Stimulated activated CD4-positive, alpha-beta T cell treated with anti-CD3 and anti-CD28 coated beads, TNF-alpha, amount 100 ng/mL, for 24 hours (primary cell): ENCODE measurements around the gene BBS2.
A peak's percentile ranks its signal among the peaks of the same experiment; 100 is the strongest.
"Not testable (repeated sequence)": the region's sequence is repeated elsewhere in the genome, so short reads cannot be mapped to it uniquely, and the experiment has no call there.

Source experiments
- DNase-seq, 3 experiments: peaks; one replicate each; pipeline ENCODE4 v3.0.0-alpha.2; 2020; ENCODE audit warnings: low read depth in 3 of 3

BBS2 gene

DNA sequence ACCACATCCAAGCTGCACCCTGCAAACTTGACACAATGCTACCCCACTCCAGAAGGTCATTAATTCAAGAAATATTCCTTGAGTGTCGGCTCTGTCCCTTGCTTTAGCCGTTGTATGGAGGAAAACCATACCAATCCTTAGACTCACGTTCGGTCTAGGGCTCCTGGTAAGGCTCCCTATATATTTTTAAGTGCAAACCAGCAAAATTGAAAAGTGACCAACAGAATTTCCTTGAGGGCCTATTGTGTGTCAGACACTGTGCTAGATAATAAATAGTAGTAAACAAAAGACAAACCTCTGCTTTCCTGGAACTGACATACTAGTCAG is 390 bp upstream of the BBS2 start:
- no peak for DNase-seq

DNA sequence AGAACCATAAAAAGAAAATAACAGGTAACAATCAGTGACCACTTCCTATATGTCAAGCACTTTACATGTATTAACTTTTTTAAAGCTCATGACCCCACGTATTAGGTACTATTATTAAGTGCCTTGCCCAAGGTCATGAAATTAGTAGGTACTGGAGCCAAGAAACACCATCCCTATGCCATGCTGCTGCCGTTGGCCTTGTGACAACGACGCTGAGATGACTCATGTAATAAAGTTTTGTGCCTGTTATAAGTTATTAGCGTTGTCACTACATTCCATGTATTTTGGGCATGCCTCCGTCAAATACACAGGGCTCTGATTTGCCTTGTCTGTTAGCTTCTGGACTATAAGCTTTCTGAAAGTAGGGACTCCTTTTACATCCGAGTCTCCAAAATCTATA is 1.4 kb downstream of the BBS2 start:
- DNase-seq: no peak

DNA sequence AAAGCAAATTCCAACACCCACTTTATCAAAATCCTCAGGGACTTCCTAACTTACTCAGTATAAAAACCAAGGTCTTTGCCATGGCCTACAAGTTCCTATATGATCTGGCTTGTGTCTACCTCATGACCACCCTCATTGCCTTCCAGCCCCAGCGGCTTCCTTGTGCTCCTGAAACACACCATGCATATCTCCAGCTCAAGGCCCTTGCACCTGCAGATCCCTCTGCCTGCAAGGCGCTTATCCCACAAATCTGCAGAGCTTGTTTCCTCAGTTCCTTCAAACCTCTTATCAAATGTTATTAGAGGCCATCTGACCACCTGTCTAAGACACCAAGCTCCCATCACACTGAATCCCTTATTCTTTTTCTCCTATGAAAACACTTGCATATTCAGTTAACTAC is 2.6 kb downstream of the BBS2 start:
- no peak for DNase-seq

DNA sequence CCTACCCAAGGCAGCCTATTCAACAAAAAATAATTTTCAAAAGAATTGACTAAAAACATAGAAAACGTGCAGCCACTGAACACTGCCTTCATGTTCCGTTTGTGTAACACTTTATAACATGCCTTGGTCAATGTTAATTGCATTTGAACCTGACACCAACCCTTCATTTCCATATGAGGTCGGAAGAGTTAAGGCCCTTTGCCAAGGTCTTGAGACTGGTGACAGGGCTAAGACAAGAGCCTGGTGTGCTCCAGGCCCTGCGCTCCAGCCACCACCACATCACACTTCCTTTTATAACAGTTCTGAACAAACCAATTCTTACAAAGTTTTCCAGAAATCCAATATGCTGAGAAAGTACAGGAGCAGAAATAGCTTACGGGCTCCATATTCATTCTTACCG is 4.2 kb downstream of the BBS2 start:
- DNase-seq: no peak

DNA sequence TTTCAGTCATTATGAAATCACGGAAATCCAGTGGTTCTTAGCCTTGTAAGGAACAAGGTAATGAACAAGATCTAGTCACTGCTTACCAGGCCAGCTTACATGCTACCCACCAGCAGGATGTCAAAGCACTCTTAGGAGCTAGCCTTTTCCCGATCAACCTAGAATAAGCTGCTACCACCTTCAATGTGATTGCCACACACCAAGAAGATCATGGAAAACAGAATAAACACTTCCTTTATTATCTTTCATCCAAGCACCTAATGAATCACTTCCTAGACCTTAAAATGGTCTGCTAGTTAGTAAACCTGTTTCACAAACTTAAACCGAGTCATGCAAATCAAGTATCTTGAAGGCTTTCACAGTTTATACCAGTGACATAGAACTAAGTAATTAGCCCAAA is 5.0 kb downstream of the BBS2 start:
- DNase-seq: no peak

- peak in 2 of 3 experiments; percentile 2 to 9 for DNase-seq
Observed at GRCh38 chr16:56513972-56514371, 5.9 kb downstream of the BBS2 start.

DNA sequence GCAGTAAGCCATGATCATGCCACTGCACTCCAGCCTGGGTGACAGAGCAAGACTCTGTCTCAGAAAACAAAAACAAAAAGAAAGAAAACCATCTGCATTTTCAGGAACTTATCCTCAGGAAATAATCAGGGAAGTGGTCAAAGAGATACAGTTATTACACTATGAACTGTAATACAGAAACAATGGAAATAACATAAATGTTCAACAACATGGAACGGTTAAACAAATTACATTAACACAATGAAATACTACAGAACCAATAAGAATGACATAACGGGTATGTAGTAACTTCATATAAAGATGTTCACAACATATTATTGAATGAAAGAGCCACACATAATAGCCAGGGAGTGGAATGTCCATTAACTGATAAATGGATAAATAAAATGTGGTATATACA is 6.7 kb downstream of the BBS2 start:
- no peak for DNase-seq

DNA sequence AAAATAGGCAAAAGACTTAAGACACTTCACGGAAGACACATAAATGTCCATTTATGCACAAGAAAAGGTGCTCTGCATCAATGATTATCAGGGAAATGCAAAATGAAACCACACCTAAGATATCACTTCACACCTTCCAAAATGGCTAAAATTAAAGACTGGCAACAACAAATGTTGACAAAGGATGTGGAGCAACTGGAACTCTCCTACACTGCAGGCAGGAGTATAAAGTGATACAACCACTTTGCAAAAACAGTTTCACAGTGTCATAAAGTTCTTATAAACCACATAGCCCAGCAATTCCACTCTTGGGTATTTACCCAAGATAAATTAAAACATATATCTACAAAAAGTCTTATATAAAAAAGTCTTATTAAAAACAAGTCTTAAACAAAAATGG is 7.8 kb downstream of the BBS2 start:
- no peak for DNase-seq

- no peak for DNase-seq
Observed at GRCh38 chr16:56510544-56510943, 9.3 kb downstream of the BBS2 start.

- no peak for DNase-seq
Observed at GRCh38 chr16:56506941-56507340, 12.9 kb downstream of the BBS2 start.

- DNase-seq: no peak
Observed at GRCh38 chr16:56505181-56505580, 14.6 kb downstream of the BBS2 start.

GRCh38 chr16:56493815-56494214 is 26.0 kb downstream of the BBS2 start:
- no peak for DNase-seq

DNA sequence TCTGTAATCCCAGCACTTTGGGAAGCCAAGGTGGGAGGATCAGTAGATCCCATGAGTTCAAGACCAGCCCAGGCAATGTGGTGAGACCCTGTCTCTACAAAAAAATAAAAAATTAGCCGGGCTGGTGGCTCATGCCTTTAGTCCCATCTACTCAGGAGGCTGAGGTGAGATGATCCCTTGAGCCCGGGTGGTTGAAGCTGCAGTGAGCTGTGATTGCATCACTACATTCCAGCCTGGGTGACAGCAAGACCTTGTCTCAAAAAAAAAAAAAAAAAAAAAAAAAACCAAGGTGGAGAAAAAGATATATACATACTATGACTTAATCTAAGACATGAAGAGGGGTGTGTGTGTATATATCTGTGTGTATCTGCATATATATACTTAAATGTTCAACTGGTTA is 26.7 kb downstream of the BBS2 start:
- no peak for DNase-seq

- DNase-seq: no peak
Observed at GRCh38 chr16:56491657-56492261, 28.1 kb downstream of the BBS2 start.

DNA sequence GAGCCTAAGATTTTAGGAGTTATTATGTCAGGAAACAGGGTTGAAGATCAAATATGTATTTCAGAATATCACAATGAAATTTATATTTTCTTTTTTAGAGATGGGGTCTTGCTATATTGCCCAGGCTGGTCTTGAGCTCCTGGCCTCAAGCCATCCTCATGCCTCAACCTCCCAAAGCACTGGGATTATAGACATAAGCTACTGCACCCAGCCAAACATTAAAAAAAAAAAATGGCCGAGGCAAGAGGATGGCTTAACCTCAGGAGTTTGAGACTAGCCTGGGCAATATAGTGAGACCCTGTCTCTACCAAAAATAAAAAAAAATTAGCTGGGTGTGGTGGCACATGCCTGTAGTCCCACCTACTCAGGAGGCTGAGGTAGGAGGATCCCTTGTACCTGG is 31.0 kb downstream of the BBS2 start:
- DNase-seq: not testable (repeated sequence)

DNA sequence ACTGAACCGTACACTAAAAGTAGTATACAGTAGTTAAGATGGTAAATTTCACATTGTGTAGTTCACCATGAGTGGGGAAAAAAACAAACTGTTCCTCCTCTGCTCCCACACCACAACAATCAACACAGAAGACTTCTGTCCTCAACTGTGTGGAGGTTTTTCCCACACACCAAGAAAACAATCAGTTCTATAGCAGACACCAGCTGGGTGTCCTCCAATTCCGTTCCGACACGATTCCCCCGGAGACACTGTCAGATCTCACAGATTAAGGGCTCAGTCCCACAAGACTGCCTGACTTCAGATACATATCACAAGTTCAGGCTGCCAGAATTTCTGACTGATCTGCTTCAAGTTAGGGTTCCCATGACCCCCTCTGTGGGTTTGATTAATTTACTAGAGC is 31.8 kb downstream of the BBS2 start:
- no peak for DNase-seq

- no peak for DNase-seq
Observed at GRCh38 chr16:56483394-56483793, 36.4 kb downstream of the BBS2 start.

GRCh38 chr16:56482683-56483236 is 37.1 kb downstream of the BBS2 start:
- no peak for DNase-seq

- no peak for DNase-seq
Observed at GRCh38 chr16:56481468-56482122, 38.2 kb downstream of the BBS2 start.

DNA sequence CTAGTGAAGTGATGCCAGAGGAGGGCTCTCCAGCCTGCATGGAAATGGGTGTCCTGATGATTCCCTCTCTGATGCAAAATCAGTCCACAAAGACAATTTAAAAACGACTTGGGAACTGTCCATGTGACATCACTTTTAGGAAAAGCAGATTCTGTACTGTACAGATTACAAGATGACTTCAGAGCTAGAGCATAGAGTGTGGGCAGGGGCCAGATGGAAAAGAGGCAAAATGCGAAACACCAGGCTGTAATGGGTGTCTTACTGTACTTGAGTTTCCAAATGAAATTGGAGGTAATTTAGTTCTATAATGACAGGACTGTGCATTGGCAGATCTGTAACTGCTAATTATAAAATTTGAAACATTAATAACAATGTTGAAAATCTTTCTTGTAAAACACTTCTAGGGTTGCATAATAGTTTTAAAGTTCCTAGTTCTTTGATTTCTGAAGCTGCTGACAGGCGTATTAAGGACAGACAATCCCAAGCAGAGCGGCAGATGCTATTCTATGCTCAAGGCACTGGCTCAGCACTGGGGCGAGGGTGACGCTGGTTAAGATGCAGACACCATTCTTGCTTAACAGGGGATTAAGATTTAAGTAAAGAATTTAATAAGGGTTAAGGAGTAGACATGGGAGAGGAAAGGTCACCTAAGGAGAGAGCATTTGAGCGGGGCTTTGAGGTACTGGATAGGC is 38.9 kb downstream of the BBS2 start:
- DNase-seq: no peak

GRCh38 chr16:56479469-56479868 is 40.4 kb downstream of the BBS2 start:
- no peak for DNase-seq

GRCh38 chr16:56478281-56479049 is 41.4 kb downstream of the BBS2 start:
- no peak for DNase-seq
